Measurements from ENCODE around the gene RNF186.
"Not testable (repeated sequence)": the region's sequence is repeated elsewhere in the genome, so short reads cannot be mapped to it uniquely, and the experiment has no call there.

The RNF186 gene

DNA sequence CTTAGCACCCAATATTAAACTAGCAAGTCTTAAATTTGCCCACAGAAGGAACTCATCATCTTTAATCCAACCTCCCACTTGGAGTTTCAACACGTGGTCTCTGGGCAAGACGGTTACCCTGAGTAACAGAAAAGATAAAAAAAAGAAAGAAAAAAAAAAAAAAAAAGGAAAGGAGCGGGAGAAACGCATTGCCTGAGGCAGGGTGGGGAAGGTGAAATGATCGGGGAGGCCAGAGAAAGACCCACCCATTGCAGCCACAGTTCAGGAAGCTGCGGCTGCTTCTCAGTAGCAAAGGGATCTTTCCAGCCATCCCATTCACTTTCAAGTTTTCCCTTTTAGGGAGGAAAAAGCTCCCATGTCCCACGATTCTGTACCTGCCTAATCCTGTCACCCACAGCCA, 35.1 kb upstream of the RNF186 start:
- TF ChIP-seq GABPA (IDR thresholded peaks at IDR 0.05; ENCODE audit: low read depth) (no peak), SPI1 (IDR thresholded peaks at IDR 0.05; ENCODE audit: borderline replicate concordance, low read depth) (no peak), POLR2AphosphoS5 (IDR thresholded peaks at IDR 0.05; ENCODE audit: low read depth) (no peak)
- TF ChIP-seq, protein P1, sequence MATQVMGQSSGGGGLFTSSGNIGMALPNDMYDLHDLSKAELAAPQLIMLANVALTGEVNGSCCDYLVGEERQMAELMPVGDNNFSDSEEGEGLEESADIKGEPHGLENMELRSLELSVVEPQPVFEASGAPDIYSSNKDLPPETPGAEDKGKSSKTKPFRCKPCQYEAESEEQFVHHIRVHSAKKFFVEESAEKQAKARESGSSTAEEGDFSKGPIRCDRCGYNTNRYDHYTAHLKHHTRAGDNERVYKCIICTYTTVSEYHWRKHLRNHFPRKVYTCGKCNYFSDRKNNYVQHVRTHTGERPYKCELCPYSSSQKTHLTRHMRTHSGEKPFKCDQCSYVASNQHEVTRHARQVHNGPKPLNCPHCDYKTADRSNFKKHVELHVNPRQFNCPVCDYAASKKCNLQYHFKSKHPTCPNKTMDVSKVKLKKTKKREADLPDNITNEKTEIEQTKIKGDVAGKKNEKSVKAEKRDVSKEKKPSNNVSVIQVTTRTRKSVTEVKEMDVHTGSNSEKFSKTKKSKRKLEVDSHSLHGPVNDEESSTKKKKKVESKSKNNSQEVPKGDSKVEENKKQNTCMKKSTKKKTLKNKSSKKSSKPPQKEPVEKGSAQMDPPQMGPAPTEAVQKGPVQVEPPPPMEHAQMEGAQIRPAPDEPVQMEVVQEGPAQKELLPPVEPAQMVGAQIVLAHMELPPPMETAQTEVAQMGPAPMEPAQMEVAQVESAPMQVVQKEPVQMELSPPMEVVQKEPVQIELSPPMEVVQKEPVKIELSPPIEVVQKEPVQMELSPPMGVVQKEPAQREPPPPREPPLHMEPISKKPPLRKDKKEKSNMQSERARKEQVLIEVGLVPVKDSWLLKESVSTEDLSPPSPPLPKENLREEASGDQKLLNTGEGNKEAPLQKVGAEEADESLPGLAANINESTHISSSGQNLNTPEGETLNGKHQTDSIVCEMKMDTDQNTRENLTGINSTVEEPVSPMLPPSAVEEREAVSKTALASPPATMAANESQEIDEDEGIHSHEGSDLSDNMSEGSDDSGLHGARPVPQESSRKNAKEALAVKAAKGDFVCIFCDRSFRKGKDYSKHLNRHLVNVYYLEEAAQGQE (IDR thresholded peaks at IDR 0.05; ENCODE audit: insufficient replicate concordance, low read depth), result no peak
- TF ChIP-seq, protein P2, sequence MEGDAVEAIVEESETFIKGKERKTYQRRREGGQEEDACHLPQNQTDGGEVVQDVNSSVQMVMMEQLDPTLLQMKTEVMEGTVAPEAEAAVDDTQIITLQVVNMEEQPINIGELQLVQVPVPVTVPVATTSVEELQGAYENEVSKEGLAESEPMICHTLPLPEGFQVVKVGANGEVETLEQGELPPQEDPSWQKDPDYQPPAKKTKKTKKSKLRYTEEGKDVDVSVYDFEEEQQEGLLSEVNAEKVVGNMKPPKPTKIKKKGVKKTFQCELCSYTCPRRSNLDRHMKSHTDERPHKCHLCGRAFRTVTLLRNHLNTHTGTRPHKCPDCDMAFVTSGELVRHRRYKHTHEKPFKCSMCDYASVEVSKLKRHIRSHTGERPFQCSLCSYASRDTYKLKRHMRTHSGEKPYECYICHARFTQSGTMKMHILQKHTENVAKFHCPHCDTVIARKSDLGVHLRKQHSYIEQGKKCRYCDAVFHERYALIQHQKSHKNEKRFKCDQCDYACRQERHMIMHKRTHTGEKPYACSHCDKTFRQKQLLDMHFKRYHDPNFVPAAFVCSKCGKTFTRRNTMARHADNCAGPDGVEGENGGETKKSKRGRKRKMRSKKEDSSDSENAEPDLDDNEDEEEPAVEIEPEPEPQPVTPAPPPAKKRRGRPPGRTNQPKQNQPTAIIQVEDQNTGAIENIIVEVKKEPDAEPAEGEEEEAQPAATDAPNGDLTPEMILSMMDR (IDR thresholded peaks at IDR 0.05; ENCODE audit: insufficient read depth, low read length), result no peak

DNA sequence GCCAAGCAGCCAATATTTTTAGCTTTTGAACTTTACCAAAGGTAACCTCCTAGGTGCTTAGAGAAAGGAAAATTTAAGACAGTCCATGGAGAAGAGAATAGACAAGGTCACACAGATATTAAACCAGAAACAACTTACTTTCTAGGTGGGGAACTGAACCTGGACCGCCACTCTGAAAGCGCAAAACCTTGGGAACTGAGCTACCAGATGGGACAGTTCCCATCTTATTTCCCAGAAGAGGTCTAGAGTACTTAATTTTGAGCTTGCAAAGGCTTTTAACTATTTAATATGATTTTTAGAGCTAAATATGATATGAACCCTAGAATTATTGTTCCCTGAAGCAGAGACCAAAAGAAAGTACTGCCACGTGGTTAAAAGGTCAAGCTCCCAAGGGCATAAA, 34.2 kb upstream of the RNF186 start:
- not testable (repeated sequence) for H3K4me3 ChIP-seq (replicated peaks; ENCODE audit: insufficient read depth, low read length); H3K27ac ChIP-seq (replicated peaks); DNase-seq (ENCODE audit: low read depth in 1 of 2, low spot score in 1 of 2); H3K27me3 ChIP-seq (ENCODE audit: insufficient read depth, poor library complexity, severe bottlenecking)

More for the DNA sequence above, 35.1 kb upstream of the RNF186 start:
- H3K4me3 ChIP-seq (replicated peaks; ENCODE audit: insufficient read depth, low read length), result no peak overlapping the region
- DNase-seq (ENCODE audit: low read depth in 1 of 2, low spot score in 1 of 2), result no peak
- peaks cover 2% of the 10 kb centered on the region for H3K27me3 ChIP-seq (ENCODE audit: insufficient read depth, poor library complexity, severe bottlenecking)
- no peak overlapping the region for H3K27ac ChIP-seq (replicated peaks)

DNA sequence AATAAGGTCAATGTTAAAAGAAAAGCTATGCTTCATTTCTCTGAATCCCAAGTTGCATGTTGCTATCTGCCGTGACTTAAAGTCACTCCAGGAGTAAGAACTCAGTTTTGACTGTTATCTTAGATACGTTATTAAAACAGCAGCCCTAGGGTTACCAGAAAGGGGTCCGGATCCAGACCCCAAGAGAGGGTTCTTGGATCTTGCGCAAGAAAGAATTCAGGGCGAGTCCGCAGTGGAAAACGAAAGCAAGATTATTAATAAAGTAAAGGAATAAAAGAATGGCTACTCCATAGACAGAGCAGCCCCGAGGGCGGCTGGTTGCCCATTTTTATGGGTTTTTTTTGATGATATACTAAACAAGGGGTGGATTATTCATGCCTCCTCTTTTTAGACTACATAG, 32.3 kb upstream of the RNF186 start:
- H3K27me3 ChIP-seq (ENCODE audit: insufficient read depth, poor library complexity, severe bottlenecking); H3K4me3 ChIP-seq (replicated peaks; ENCODE audit: insufficient read depth, low read length); H3K27ac ChIP-seq (replicated peaks); DNase-seq (ENCODE audit: low read depth in 1 of 2, low spot score in 1 of 2): not testable (repeated sequence)

DNA sequence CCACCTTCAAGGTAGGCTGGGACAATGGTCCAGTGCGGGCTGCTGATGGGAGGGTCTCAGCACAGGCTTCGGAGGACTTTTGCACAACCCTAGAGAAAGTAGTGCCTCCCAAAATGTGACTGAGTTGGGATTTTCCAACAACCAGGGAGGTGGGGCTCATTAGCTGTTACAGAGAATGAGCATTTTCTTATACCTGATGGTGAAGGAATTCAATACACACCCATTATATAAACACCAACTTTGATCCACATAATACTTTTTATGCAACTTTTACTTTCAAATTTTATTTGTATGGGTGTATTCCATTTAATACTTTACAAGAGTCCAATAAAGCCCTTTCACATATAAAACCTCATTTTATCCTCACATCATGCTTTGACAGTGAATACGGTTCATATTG, 31.3 kb upstream of the RNF186 start:
- no peak overlapping the region for H3K27ac ChIP-seq (replicated peaks)
- TF ChIP-seq, protein P1 (IDR thresholded peaks at IDR 0.05; ENCODE audit: insufficient replicate concordance, low read depth), result no peak
- TF ChIP-seq GABPA (IDR thresholded peaks at IDR 0.05; ENCODE audit: low read depth), result no peak
- TF ChIP-seq, protein P2 (IDR thresholded peaks at IDR 0.05; ENCODE audit: insufficient read depth, low read length), result no peak
- H3K27me3 ChIP-seq (ENCODE audit: insufficient read depth, poor library complexity, severe bottlenecking), result peaks cover 2% of the 10 kb centered on the region
- no peak for DNase-seq (ENCODE audit: low read depth in 1 of 2, low spot score in 1 of 2)
- H3K4me3 ChIP-seq (replicated peaks; ENCODE audit: insufficient read depth, low read length), result no peak overlapping the region

DNA sequence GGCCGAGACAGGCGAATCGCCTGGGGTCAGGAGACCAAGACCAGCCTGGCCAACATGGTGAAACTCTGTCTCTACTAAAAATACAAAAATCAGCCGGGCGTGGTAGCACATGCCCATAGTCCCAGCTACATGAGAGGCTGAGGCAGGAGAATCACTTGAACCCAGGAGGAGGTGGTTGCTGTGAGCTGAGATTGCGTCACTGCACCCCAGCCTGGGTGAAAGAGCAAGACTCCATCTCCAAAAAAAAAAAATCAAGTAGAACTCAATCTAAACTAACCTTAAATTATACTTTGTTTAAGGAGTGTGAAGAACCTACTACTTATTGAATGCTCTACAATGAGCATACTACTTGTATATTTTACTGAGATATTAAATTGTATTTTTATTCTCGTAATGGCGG, 30.5 kb upstream of the RNF186 start:
- Histone ChIP-seq H3K4me3 (replicated peaks; ENCODE audit: insufficient read depth, low read length) (no peak overlapping the region), H3K27ac (replicated peaks) (no peak overlapping the region), H3K27me3 (ENCODE audit: insufficient read depth, poor library complexity, severe bottlenecking) (peaks cover 2% of the 10 kb centered on the region)
- TF ChIP-seq SPI1 (IDR thresholded peaks at IDR 0.05; ENCODE audit: borderline replicate concordance, low read depth) (no peak), POLR2AphosphoS5 (IDR thresholded peaks at IDR 0.05; ENCODE audit: low read depth) (no peak), GABPA (IDR thresholded peaks at IDR 0.05; ENCODE audit: low read depth) (no peak)
- DNase-seq (ENCODE audit: low read depth in 1 of 2, low spot score in 1 of 2), result no peak

Measured in HL-60 (cell line).